HEK293 (cell line): ENCODE results near the gene BBOX1.
A peak's percentile ranks its signal among the peaks of the same experiment; 100 is the strongest.
"Not testable (repeated sequence)": the region's sequence is repeated elsewhere in the genome, so short reads cannot be mapped to it uniquely, and the experiment has no call there.

Source experiments
- CTCF ChIA-PET: fragments of 350-600 bp; formaldehyde crosslinking; extraction: SDS; loops from one replicate; lab custom pipeline; 2021; ENCODE audit warnings: antibody characterized with exemption; lab: Yijun Ruan, JAX
- POLR2A ChIA-PET: fragments of 300-600 bp; formaldehyde crosslinking; extraction: SDS; loops from one replicate; lab custom pipeline; 2020; ENCODE audit warnings: antibody characterized with exemption, inconsistent platforms; lab: Yijun Ruan, JAX
- H3K27ac ChIP-seq: fragments of 200-500 bp; sonication (Bioruptor generic); 2 replicates; pipeline ENCODE4 v1.5.1; 2014; ENCODE audit warnings: low read depth, low read length, control low read depth, inconsistent platforms; ENCODE audit errors: extremely low read depth
- H3K36me3 ChIP-seq, 2 experiments: fragments of 200-500 bp in 1 of 2; sonication (Bioruptor generic) in 1 of 2; 1 replicate in 1 of 2; 2 replicates in 1 of 2; pipeline ENCODE4 v1.5.1; 2014 to 2017; ENCODE audit warnings: inconsistent platforms in 2 of 2, low read length in 2 of 2; ENCODE audit not compliant: control insufficient read depth in 2 of 2, insufficient read depth in 1 of 2
- H3K4me1 ChIP-seq: fragments of 200-500 bp; sonication (Bioruptor generic); 2 replicates; pipeline ENCODE4 v1.5.1; 2014; ENCODE audit warnings: mild to moderate bottlenecking, low read length, inconsistent platforms; ENCODE audit not compliant: control insufficient read depth, insufficient read depth
- H3K4me3 ChIP-seq: 2 replicates; pipeline ENCODE4 v1.5.1; 2011; ENCODE audit warnings: low read depth, mild to moderate bottlenecking, control low read depth, low read length, moderate library complexity
- H3K9me3 ChIP-seq: fragments of 200-500 bp; sonication (Bioruptor generic); 2 replicates; pipeline ENCODE4 v1.5.1; 2014; ENCODE audit warnings: low read depth, low read length, inconsistent platforms; ENCODE audit not compliant: control insufficient read depth, insufficient read depth
- ATF2 ChIP-seq: fragments of 450-650 bp; formaldehyde crosslinking; IDR thresholded peaks from 2 replicates; pipeline ENCODE4 v1.5.1; 2016; ENCODE audit warnings: missing biosample characterization, missing genetic modification characterization, low read depth
- HOXD13 ChIP-seq: sonication (generic); formaldehyde crosslinking; IDR thresholded peaks from 2 replicates; pipeline ENCODE4 v1.8.0; 2022; ENCODE audit warnings: missing genetic modification reagents, borderline replicate concordance
- KLF8 ChIP-seq: fragments of 450-650 bp; formaldehyde crosslinking; IDR thresholded peaks from 2 replicates; pipeline ENCODE4 v1.5.1; 2016; ENCODE audit warnings: missing biosample characterization, missing genetic modification characterization
- MZF1 ChIP-seq: fragments of 450-650 bp; formaldehyde crosslinking; IDR thresholded peaks from 2 replicates; pipeline ENCODE4 v1.5.1; 2017; ENCODE audit warnings: missing biosample characterization, missing genetic modification characterization, borderline replicate concordance
- OVOL3 ChIP-seq: fragments of 450-650 bp; formaldehyde crosslinking; IDR thresholded peaks from 2 replicates; pipeline ENCODE4 v1.5.1; 2016; ENCODE audit warnings: missing biosample characterization, missing genetic modification characterization
- TCF7L2 ChIP-seq: IDR thresholded peaks from 2 replicates; pipeline ENCODE4 v1.6.1; 2011; ENCODE audit warnings: low read depth, mild to moderate bottlenecking, inconsistent platforms, low read length, moderate library complexity, borderline replicate concordance
- TRIM28 ChIP-seq: IDR thresholded peaks from 2 replicates; pipeline ENCODE4 v1.6.1; 2011; ENCODE audit warnings: low read length, control low read depth, borderline replicate concordance
- ZBTB8A ChIP-seq: fragments of 450-650 bp; formaldehyde crosslinking; IDR thresholded peaks from 2 replicates; pipeline ENCODE4 v1.5.1; 2016; ENCODE audit warnings: missing biosample characterization, missing genetic modification characterization
- ZEB2 ChIP-seq: fragments of 450-650 bp; formaldehyde crosslinking; IDR thresholded peaks from 2 replicates; pipeline ENCODE4 v1.5.1; 2016; ENCODE audit warnings: missing biosample characterization, missing genetic modification characterization
- ZFP37 ChIP-seq: fragments of 450-650 bp; formaldehyde crosslinking; IDR thresholded peaks from 2 replicates; pipeline ENCODE4 v1.5.1; 2016; ENCODE audit warnings: missing biosample characterization, missing genetic modification characterization
- ZFP41 ChIP-seq: fragments of 450-650 bp; formaldehyde crosslinking; IDR thresholded peaks from 2 replicates; pipeline ENCODE4 v1.5.1; 2016; ENCODE audit warnings: missing biosample characterization, missing genetic modification characterization, borderline replicate concordance
- ZNF112 ChIP-seq: fragments of 450-650 bp; formaldehyde crosslinking; IDR thresholded peaks from 2 replicates; pipeline ENCODE4 v1.5.0; 2017; ENCODE audit warnings: missing biosample characterization, missing genetic modification characterization
- ZNF169 ChIP-seq: fragments of 450-650 bp; formaldehyde crosslinking; IDR thresholded peaks from 2 replicates; pipeline ENCODE4 v1.5.1; 2016; ENCODE audit warnings: missing biosample characterization, missing genetic modification characterization
- ZNF184 ChIP-seq: fragments of 450-650 bp; IDR thresholded peaks from 2 replicates; pipeline ENCODE4 v1.5.1; 2018; ENCODE audit warnings: missing biosample characterization, mild to moderate bottlenecking, missing genetic modification characterization
- ZNF239 ChIP-seq: fragments of 450-650 bp; formaldehyde crosslinking; IDR thresholded peaks from 2 replicates; pipeline ENCODE4 v1.5.1; 2016; ENCODE audit warnings: missing biosample characterization, missing genetic modification characterization
- ZNF366 ChIP-seq: fragments of 450-650 bp; formaldehyde crosslinking; conservative IDR thresholded peaks from 2 replicates; pipeline ENCODE4 v1.5.1; 2016; ENCODE audit warnings: missing biosample characterization, missing genetic modification characterization
- ZNF391 ChIP-seq: fragments of 450-650 bp; formaldehyde crosslinking; IDR thresholded peaks from 2 replicates; pipeline ENCODE4 v1.5.1; 2016; ENCODE audit warnings: low read depth, missing biosample characterization, missing genetic modification characterization, borderline replicate concordance
- ZNF394 ChIP-seq: fragments of 450-650 bp; formaldehyde crosslinking; IDR thresholded peaks from 2 replicates; pipeline ENCODE4 v1.5.1; 2016; ENCODE audit warnings: missing biosample characterization, missing genetic modification characterization, mild to moderate bottlenecking, moderate library complexity, borderline replicate concordance
- ZNF426 ChIP-seq: fragments of 450-650 bp; formaldehyde crosslinking; IDR thresholded peaks from 2 replicates; pipeline ENCODE4 v1.5.1; 2017; ENCODE audit warnings: missing biosample characterization, missing genetic modification characterization, mild to moderate bottlenecking, inconsistent platforms, moderate library complexity
- ZNF510 ChIP-seq: fragments of 450-650 bp; formaldehyde crosslinking; IDR thresholded peaks from 2 replicates; pipeline ENCODE4 v1.5.1; 2018; ENCODE audit warnings: mild to moderate bottlenecking, missing genetic modification characterization, missing biosample characterization; ENCODE audit not compliant: insufficient replicate concordance
- ZNF529 ChIP-seq: fragments of 450-650 bp; formaldehyde crosslinking; IDR thresholded peaks from 2 replicates; pipeline ENCODE4 v1.5.1; 2017; ENCODE audit warnings: missing genetic modification characterization, missing biosample characterization; ENCODE audit not compliant: insufficient replicate concordance
- ZNF580 ChIP-seq: fragments of 450-650 bp; formaldehyde crosslinking; IDR thresholded peaks from 2 replicates; pipeline ENCODE4 v1.5.1; 2016; ENCODE audit warnings: missing biosample characterization, missing genetic modification characterization
- ZNF629 ChIP-seq: fragments of 450-650 bp; formaldehyde crosslinking; IDR thresholded peaks from 2 replicates; pipeline ENCODE4 v1.5.1; 2017; ENCODE audit warnings: missing biosample characterization, missing genetic modification characterization
- ZNF670 ChIP-seq: fragments of 450-650 bp; formaldehyde crosslinking; IDR thresholded peaks from 2 replicates; pipeline ENCODE4 v1.5.1; 2016; ENCODE audit warnings: missing biosample characterization, missing genetic modification characterization, low read depth
- TF ChIP-seq, protein P1 (sequence below): fragments of 450-650 bp; formaldehyde crosslinking; IDR thresholded peaks from 2 replicates; pipeline ENCODE4 v1.5.1; 2016; ENCODE audit warnings: missing biosample characterization, missing genetic modification characterization
- TF ChIP-seq, protein P2 (sequence below): fragments of 450-650 bp; formaldehyde crosslinking; conservative IDR thresholded peaks from 2 replicates; pipeline ENCODE4 v1.5.1; 2016; ENCODE audit warnings: low read depth, missing biosample characterization, missing genetic modification characterization
- TF ChIP-seq, protein P3 (sequence below): fragments of 450-650 bp; formaldehyde crosslinking; IDR thresholded peaks from 2 replicates; pipeline ENCODE4 v1.5.1; 2017; ENCODE audit warnings: missing biosample characterization, missing genetic modification characterization

Gene BBOX1

DNA sequence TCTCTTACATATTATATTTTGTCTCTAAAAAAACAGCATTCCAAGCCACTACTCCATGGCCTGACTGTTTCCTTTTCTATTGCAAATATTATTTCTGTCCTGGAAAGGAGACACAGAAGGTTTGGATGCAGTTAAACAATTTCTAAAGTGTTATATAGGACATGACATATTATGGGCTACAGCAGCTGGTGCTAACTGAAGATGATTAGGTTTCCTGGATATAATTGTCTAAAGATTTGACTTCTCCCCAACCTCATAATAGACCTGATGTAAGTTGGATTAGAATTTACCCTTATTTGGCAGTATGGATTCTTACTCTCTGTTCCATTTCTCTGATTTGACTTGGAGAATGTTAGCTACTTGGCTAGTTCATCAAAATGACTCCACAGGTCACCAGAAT, 90.2 kb downstream of the BBOX1 start:
- no peak overlapping the region for H3K27ac ChIP-seq
- H3K36me3 ChIP-seq, result no peaks in the 10 kb centered on the region
- H3K4me3 ChIP-seq, result no peak overlapping the region
- no peaks in the 10 kb centered on the region for H3K9me3 ChIP-seq
- POLR2A ChIA-PET, result no interaction called here
- H3K4me1 ChIP-seq, result no peaks in the 10 kb centered on the region
- TF ChIP-seq ZNF580 (tag by site-specific recombination) (no peak), ZNF391 (tag by site-specific recombination) (no peak), ZNF169 (tag by site-specific recombination) (no peak), ZNF239 (no peak), ZEB2 (tag by site-specific recombination) (no peak), ZBTB8A (tag by site-specific recombination) (no peak), TRIM28 (no peak), MZF1 (tag by site-specific recombination) (no peak), ZFP37 (tag by site-specific recombination) (no peak), ZNF670 (tag by site-specific recombination) (no peak), KLF8 (tag by site-specific recombination) (no peak), ZNF112 (no peak), OVOL3 (tag by site-specific recombination) (no peak), ZNF426 (tag by site-specific recombination) (no peak), ZNF366 (no peak), HOXD13 (CRISPR knock-in tag) (no peak), ZFP41 (tag by site-specific recombination) (no peak)
- TF ChIP-seq, protein P1, sequence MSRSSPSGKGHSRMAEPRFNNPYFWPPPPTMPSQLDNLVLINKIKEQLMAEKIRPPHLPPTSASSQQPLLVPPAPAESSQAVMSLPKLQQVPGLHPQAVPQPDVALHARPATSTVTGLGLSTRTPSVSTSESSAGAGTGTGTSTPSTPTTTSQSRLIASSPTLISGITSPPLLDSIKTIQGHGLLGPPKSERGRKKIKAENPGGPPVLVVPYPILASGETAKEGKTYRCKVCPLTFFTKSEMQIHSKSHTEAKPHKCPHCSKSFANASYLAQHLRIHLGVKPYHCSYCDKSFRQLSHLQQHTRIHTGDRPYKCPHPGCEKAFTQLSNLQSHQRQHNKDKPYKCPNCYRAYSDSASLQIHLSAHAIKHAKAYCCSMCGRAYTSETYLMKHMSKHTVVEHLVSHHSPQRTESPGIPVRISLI (tag by site-specific recombination), result no peak
- TF ChIP-seq, protein P2, sequence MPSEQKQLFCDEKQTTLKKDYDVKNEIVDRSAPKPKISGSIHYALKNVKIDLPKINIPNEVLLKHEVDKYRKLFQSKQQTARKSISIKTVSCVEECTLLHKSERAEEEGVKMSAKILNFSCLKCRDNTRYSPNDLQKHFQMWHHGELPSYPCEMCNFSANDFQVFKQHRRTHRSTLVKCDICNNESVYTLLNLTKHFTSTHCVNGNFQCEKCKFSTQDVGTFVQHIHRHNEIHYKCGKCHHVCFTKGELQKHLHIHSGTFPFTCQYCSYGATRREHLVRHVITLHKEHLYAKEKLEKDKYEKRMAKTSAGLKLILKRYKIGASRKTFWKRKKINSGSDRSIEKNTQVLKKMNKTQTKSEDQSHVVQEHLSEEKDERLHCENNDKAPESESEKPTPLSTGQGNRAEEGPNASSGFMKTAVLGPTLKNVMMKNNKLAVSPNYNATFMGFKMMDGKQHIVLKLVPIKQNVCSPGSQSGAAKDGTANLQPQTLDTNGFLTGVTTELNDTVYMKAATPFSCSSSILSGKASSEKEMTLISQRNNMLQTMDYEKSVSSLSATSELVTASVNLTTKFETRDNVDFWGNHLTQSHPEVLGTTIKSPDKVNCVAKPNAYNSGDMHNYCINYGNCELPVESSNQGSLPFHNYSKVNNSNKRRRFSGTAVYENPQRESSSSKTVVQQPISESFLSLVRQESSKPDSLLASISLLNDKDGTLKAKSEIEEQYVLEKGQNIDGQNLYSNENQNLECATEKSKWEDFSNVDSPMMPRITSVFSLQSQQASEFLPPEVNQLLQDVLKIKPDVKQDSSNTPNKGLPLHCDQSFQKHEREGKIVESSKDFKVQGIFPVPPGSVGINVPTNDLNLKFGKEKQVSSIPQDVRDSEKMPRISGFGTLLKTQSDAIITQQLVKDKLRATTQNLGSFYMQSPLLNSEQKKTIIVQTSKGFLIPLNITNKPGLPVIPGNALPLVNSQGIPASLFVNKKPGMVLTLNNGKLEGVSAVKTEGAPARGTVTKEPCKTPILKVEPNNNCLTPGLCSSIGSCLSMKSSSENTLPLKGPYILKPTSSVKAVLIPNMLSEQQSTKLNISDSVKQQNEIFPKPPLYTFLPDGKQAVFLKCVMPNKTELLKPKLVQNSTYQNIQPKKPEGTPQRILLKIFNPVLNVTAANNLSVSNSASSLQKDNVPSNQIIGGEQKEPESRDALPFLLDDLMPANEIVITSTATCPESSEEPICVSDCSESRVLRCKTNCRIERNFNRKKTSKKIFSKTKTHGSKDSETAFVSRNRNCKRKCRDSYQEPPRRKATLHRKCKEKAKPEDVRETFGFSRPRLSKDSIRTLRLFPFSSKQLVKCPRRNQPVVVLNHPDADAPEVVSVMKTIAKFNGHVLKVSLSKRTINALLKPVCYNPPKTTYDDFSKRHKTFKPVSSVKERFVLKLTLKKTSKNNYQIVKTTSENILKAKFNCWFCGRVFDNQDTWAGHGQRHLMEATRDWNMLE, result no peak
- TF ChIP-seq, all 188 proteins: peak for 0
- CTCF ChIA-PET, result interaction anchor here (0.7 to 1.3 kb wide), 2 partner anchors 28 to 260 kb away, joined by 3 to 5 read pairs; no protein-coding TSS in a partner anchor

DNA sequence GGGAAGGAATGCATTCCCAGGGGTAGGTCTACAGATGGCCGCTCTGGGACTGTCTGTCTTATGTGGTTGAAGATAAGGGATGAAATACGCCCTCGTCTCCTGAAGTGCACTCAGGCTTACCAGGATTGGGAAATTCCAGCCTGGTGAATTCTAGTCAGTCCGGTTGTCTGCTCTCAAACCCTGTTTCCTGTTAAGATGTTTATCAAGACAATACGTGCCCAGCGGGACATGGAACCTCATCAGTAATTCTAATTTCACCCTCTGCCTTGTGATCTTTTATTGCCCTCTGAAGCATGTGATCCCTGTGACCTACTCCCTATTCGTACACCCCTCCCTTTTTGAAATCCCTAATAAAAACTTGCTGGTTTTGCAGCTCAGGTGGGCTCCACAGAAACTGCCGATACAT, 95.3 kb downstream of the BBOX1 start:
- H3K4me3 ChIP-seq, H3K36me3 ChIP-seq, CTCF ChIA-PET, POLR2A ChIA-PET, H3K9me3 ChIP-seq: not testable (repeated sequence)
- H3K27ac ChIP-seq, result peak overlapping the region; percentile 53
- H3K4me1 ChIP-seq, result peaks cover 18% of the 10 kb centered on the region
- TF ChIP-seq ZNF629 (tag by site-specific recombination) (peak; percentile 25; the same call in 1 of the 2 replicates), ATF2 (peak; percentile 42; the same call in 1 of the 2 replicates), ZNF184 (tag by site-specific recombination) (0 out of 2 replicates have a peak, but pooled peaks have one; percentile 11), TCF7L2 (peak; percentile 79), ZNF366 (0 out of 2 replicates have a peak, but pooled peaks have one; percentile 11), ZNF529 (tag by site-specific recombination) (peak; percentile 64), ZNF394 (tag by site-specific recombination) (peak; percentile 32; the same call in 1 of the 2 replicates), ZNF510 (peak; percentile 18)
- TF ChIP-seq, protein P3, sequence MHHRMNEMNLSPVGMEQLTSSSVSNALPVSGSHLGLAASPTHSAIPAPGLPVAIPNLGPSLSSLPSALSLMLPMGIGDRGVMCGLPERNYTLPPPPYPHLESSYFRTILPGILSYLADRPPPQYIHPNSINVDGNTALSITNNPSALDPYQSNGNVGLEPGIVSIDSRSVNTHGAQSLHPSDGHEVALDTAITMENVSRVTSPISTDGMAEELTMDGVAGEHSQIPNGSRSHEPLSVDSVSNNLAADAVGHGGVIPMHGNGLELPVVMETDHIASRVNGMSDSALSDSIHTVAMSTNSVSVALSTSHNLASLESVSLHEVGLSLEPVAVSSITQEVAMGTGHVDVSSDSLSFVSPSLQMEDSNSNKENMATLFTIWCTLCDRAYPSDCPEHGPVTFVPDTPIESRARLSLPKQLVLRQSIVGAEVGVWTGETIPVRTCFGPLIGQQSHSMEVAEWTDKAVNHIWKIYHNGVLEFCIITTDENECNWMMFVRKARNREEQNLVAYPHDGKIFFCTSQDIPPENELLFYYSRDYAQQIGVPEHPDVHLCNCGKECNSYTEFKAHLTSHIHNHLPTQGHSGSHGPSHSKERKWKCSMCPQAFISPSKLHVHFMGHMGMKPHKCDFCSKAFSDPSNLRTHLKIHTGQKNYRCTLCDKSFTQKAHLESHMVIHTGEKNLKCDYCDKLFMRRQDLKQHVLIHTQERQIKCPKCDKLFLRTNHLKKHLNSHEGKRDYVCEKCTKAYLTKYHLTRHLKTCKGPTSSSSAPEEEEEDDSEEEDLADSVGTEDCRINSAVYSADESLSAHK (tag by site-specific recombination), result peak; percentile 72
